Effector CD4-positive, alpha-beta T cell (primary cell): ENCODE data around the gene COL4A5.

Source experiments
- DNase-seq: peaks from one replicate; pipeline ENCODE4 v3.0.0-alpha.2; 2020

Gene COL4A5

DNA sequence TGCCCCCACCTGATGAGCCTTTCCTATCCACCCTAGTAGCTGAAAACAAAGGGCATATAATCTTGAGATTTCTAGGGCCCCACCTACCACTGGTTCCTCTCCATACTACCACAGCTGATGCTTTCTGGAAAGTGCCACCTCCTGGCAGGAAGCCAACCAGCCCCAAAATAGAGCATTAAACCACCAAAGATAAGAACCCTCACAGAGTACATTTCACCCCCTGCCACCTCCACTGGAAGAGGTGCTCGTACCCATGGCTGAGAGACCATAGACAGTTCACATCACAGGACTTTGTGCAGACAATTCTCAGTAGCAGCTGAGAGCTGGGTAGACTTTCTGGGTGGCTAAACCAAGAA, 202.6 kb downstream of the COL4A5 start:
- DNase-seq, result no peak

DNA sequence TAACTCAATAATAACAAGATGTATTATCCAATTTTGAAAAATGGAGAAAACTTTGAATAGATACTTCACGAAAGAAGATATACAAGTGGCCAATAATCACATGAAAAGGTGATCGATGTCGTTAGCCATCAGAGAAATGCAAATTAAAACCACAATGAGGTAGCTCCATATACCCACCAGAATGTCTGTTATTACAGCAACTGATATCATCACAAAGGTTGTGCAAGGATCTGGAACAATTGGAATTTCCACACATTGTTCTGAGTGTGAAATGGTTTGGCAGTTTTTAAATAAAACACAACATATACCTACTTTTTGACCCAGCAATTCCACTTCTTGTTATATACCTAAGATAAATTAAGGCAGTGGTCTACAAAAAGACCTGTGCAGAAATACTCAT, 225.1 kb downstream of the COL4A5 start:
- no peak for DNase-seq

DNA sequence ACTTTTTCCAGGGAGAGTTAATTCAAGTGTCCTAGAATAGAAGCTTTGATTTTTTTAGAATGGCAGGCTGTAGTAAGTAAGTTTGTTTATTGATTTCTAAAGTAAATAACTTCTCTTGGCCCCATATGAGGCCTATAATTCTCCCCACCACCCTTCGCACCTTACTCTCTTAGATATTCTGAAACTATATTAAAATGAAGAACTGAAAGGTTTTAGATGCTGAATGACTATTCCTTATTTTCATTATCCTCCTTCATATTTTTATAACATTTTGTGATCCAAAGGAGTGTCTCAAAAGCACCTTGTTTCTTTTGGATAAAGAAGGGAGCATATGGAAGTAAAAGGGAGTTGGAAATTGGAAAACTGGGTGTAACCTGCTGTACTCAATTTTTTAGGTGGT, 226.5 kb downstream of the COL4A5 start:
- no peak for DNase-seq

DNA sequence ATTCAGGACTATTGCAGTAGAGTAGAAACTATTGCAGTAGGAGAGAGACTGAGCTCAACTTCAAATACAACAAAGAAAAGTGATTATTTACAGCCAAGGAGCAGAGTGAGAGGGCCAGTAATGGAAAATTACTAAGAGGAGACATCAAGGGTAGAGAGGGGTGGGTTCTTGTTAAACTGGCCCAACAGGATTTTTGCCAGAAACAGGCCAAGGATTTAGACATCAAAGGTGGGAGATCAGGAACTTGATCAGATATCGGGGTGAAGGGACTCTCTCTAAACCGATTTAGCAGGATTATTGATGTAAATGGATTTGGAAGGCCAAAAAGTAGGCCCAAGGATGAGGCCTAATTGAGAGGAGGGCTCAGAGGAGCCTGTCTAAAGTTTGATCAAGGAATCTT, 231.9 kb downstream of the COL4A5 start:
- DNase-seq, result no peak

DNA sequence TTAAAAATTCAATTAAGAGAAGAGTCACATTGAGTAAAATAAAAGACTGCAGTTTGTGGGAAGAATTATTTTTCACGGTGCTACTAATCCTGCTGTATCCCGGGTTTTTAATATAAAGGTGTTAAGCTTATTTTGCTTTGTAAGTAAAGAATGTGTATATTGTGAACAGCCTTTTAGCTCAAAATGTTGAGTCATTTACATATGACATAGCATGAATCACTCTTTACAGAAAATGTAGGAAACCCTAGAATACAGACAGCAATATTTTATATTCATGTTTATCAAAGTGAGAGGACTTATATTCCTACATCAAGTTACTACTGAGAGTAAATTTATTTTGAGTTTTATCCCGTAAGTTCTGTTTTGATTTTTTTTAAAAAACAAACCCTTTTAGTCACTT, 257.1 kb downstream of the COL4A5 start:
- DNase-seq, result no peak

DNA sequence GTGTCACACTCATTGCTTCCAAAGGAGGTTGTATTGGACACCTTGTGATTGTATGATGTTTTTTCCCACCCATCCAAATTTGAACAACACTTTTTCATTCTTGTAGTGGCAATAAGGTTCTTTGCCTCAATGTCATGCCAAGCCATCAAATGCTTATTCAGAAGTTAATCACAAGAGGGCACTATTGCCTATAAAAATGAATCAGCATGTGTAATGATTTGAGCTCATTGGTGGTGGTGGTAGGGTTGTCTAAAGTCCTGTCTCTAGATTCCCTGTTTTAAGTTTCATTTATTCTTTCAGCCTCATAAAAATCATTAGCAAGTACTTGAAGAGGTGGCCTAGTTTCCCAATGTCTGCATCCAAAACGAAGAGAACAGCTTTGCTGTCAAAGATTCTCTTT, 259.7 kb downstream of the COL4A5 start:
- no peak for DNase-seq

DNA sequence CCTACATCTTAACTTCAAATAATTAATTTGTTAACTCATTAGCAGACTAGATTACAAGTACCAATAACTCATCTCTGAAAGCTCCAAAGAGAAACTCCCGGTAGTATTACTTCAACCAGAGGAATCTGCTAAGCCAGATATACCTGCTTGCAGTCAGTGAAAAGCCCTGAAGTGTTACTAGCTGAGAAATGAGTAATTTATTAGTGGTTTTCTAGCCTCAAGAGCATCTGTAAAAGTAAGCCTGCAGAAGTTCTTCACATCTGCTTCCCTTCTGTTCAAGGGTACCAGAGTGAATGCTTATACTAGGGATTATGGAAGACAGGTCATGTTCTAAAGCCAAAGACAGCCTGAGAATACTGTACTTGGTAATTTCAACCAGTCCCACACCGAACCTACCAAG, 262.0 kb downstream of the COL4A5 start:
- DNase-seq, result no peak

DNA sequence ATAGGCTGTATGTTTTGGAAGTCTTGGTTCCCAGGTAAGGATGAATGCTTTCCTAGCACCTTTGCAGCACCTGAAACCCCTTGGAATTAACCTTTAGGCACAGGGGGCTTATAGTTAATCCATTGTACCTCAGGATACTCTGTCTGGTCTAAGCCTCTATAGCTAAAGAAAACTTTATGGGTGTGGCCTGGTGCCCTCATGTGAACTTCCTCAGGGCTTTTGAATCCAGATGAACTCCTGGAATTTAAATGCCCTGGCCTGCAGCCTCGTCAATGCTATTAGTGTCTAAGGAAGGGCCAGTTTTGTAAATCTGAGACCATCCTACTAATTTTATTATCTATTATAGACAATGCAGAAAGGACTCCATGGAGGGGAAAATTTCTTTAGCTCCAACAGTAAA, 262.9 kb downstream of the COL4A5 start:
- no peak for DNase-seq

DNA sequence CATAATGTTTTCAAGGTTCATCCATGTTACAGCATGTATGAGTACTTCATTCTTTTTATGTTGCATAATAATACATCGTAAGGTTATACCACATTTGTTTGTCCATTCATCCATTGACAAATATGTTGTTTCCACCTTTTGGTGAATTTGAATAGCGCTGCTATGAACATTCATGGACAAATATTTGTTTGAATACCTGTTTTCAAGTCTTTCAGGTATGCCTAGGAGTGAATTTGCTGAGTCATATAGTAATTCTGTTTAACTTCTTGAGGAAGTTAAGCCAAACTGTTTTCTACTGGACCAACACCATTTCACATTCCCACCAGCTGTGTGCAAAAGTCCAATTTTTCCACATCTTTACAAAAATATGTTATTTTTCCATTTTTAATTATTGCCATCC, 265.2 kb downstream of the COL4A5 start:
- DNase-seq, result no peak

DNA sequence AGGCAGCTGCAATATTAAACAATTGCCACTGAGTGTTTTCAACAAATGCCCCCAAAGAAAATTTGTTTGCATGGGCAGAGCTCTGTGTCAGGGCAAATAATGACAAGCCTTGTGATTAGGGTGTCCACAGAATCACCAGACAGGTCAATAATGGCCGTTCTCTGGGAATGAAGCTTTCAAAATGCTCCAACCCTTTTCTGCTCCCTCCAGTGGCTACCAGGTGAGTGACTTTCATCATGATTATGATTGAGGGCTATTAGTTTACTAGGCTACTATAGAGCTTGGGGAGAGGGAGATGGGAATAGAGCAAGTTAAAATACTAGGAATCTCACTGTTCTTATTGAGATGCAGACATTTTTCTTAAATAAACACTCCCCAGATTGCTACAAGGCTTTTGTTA, 273.2 kb downstream of the COL4A5 start:
- DNase-seq, result no peak

DNA sequence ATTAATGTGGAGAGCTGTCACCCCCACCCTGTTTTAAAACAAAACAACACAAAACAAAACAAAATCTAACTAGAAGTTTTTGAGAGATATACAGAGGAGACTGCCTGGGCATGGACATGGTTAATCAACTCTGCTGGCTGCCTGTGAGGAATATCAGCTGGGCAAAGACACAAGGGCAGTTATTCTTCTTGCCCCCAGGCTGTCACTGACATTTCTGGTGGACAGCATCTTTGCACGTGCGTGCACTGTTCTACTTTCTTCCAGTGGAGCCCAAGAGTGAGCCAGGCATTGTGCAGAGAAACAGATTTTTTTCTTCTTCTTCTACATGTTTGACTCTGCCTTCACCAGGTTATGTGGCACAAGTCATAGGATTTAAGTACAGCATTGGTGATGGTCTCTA, 282.9 kb downstream of the COL4A5 start:
- DNase-seq, result no peak

DNA sequence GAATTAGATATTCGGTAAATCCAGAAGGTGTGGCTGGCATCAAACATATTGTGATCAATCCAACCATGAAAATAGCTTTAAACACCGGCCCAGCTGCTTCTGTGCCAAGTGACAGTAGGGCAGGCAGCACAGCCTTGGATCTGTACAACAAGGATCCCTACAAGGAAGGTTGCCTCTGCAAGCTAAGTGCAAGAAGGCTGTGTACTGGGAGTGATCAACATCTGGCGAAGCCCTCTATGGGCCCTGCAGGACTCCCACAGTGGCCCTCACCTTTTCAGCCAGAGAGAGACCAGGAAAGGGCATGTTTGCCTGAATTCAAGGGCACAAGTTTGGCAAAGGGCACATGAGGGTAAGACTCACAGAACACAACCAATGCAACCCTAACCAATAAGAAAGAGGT, 287.1 kb downstream of the COL4A5 start:
- no peak for DNase-seq

DNA sequence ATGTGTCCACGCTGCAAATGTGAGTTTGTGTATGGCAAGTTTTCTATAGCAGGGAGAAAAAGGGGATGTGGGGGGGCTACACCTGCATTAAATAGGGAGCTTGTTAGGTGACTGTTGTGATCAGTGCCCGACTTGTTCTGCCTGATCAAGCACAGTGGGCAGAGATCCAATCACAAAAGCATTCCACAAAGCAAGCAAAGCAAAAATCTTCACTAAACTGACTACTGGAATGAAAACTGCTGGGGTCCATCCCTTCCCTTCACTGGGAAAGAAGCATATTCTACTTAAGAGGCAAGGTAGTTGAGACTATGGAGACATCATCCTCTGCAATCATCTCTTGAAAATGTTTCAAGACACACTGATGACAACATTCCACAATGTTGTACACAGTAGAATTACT, 291.5 kb downstream of the COL4A5 start:
- no peak for DNase-seq

DNA sequence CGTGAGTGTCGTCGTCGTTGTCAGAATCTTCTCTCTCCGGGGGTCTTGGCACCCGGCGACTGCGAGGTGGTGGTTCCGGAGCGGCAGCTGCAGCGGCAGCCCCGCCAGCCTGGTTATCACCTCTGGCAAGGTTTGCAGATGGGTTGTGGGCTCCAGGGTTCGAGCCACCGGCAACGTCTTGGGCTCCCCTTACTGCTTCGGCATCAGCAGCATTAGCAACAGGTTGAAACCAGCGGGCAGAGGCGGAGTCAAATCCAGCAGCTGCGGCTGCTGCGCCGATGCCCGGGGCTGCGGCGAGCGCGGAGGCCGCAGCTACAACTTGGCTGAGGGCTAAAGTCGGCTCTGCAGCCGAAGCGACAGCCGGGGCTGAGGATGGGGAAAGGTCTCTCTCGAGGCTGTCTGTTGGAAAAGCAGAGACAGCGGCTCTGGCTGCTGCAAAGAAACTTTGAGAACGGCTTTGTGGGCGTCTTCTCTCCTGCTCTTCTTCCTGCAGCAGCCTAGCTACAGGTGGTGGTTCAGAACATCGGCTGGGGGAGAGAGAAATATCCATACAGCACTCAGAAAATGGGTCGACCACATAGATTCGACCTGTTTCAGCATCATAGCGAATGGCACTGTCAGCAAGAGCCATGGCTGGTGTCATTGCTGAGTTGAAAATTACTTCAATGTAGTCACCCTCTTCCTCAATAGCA, 293.1 kb downstream of the COL4A5 start:
- DNase-seq, result no peak

DNA sequence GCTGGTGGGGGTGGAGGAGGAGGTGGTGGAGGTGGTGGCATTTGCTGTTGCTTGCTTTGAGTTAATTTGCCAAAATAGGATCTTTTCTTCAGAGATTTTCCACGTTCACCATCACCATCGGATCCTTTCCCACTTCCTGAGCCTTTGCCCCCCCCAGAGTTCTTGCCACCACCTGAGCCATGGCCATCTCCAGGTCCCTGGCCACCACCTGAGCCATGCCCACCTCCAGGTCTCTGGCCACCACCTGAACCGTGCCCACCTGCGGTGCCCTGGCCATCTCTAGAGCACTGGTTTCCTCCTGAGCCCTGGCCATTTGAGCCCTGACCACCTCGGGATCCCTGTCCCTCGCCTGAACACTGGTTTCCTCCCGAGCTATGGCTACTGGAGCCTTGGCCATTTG, 294.8 kb downstream of the COL4A5 start:
- DNase-seq, result no peak

DNA sequence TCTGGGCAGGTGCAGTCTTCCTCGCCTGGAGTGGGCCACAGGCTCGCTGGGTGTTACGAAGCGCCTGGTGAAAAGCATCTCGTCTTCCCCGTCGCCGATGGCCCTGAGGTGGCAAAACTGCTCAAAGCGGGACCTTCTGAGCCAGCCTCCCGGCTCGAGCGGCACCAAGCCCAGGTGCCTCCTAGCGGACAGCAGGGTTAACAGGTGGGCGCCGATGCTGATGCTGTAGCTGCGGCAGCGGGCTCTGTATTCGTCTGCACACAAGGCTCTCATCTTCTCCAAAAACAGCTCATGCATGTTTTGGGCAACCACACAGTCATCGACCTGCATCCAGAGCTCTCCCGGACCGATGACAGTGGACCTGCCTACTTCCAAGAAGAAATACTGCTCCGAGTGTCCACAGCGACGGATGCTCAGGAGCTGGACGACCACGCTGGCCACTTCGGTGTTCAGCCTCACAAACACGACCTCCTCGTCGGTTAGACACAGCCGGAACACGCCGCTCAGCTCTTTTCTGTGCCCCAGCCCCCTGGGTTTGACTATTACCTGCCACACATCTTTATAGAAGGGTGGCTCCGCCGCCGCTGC, 295.5 kb downstream of the COL4A5 start:
- no peak for DNase-seq

DNA sequence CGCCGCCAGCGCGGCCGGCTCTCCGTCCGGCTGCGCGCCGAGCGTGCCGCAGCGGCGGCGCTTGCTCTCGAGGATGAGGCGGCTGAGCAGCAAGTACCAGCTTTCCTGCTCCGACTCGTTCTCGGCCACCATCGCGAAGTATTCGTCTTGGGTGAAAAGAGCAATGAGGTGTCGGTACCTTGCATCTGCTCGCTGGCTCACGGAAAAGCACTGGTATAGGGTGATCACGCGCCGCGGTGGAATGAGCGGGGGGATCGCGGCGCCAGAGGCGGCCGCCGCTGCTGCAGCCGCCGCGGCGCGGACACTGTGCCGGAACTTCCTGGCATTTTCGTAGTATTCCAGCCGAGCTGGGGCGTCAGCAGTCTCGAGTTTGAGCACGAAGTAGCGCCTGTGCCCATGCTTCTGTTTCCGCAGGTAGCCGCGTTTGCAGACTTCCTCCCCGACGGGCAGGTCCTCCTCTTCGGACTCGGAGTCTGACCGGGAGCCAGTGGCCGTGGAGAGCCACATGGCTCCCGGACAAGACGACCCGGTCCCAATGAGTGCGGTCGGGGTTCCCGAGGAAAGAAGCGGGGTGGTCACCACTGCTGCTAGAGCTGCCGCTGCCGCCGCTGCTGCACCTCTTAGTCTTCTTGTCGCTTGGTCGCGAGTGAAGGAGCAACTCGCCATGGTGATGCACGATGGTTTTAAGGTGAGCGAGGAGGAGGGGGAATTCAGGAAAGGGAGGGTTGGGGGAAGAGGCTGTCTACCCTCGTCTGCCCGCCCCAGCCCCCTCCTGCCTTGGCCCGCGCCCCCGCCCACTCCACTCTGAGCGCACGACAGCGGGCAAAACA, 296.3 kb downstream of the COL4A5 start:
- DNase-seq, result no peak

DNA sequence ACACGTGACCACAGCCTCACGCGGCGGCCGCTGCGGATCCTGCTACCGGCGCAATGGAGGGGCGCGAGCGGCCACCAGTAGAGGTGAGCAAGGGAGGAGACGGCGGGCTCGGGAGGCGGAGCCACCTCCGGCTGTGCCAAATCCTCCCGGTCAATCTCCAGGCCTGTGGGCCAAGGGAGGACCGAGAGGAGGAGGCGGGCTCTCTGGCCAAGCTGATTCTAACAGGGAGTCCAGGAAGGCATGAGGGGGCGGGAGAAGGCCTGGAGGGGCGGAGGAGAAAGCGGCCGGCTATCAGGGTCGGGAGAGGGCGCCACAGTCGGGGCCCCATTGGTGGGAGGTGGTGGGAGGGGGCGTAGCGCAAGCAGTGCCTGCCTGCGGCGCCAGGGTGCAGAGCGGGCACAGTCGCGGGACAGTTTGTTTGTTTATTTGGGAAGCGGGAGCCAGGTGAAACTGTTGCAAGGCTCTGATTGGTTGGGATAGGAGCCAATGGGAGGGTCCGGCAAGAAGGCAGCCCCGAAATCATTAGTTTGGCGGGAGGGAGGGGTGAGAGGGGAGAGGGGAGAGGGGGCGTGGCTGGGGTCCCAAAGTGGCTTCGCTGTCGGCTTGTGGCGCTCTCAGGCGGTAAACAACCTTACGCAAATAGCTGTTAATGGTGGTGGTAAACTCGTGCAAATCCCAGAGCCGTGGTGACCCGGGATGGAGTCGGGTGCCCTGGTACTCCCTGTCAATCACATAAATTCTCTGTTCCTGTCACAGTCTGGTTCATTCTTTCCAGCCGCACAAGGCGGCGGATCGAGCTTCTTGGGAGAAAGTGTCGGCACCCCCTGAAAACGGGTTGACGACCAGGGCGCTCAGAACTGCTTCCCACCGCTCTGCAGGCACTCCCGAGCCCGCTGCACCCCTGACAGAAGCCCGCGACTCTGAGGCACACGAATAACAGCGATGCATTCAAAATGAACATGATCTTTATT, 297.2 kb downstream of the COL4A5 start, which contains the start of gene IRS4:
IRS4 (minus strand) TSS at position 55 of the 971 bp plus-strand sequence.
- DNase-seq, result no peak

DNA sequence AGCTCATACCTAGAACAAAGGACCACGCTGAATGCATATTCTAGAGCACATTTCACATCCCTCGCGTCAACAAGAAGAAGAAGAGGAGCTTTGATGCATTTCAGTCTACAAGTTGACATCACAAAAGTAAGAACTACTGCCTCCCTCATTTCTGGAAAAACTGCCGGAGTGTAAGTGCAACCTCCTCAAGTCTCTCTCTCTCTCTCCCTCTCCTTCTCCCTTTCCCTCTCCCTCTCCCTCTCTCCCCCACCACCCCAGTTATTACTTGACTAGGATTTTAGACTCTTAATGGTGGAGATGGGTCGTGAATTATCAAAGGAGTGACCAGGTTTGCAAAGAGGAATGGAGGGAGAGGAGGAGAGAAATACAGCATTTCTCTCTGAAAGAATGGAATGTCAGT, 298.1 kb downstream of the COL4A5 start:
- DNase-seq, result no peak

DNA sequence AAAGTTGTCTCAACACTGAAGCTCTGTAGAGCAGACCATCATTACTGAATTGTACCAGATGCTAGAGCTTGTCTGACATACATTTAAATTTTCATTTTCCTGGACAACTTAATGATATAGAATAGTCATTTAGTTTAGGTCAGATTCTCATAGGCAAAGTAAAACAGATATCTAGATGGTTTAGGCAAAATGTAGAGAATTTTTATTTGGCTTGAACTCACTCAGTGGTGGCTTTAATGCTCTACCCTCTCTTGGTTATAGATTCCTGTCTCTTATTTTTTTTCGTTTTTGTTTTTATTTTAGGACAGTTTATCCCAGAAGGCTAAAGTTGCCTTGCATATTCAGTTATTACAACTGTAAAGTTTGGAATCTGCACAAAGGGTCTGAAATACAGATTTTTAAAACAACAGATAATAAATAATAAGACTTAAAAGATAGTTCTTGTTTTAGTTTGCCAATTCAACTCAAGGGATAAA, 300.7 kb downstream of the COL4A5 start:
- no peak for DNase-seq
